ENCODE data around the gene ABCA4. TPM values are rescaled to one million over a fixed set of nuclear protein-coding genes. Genes with fewer than 3 reads are reported as not detected.
A peak's percentile ranks its signal among the peaks of the same experiment; 100 is the strongest.
"Not testable (repeated sequence)": the region's sequence is repeated elsewhere in the genome, so short reads cannot be mapped to it uniquely, and the experiment has no call there.

Gene ABCA4
- total RNA-seq, 1 donor from 2014 or later, result 0.48 TPM

- DNase-seq (ENCODE audit: low spot score), result no peak
Observed at GRCh38 chr1:94004924-94005323, 116.0 kb downstream of the ABCA4 start.

GRCh38 chr1:94002046-94002787, 118.7 kb downstream of the ABCA4 start:
- DNase-seq (ENCODE audit: low spot score), result no peak

- DNase-seq (ENCODE audit: low spot score), result no peak
Observed at GRCh38 chr1:94001397-94002045, 119.4 kb downstream of the ABCA4 start.

- no peak for DNase-seq (ENCODE audit: low spot score)
Observed at GRCh38 chr1:94000510-94001282, 120.3 kb downstream of the ABCA4 start.

- no peak for DNase-seq (ENCODE audit: low spot score)
Observed at GRCh38 chr1:93999840-94000415, 121.0 kb downstream of the ABCA4 start.

- DNase-seq (ENCODE audit: low spot score), result not testable (repeated sequence)
Observed at GRCh38 chr1:93998532-93998931, 122.4 kb downstream of the ABCA4 start.

GRCh38 chr1:93997756-93998155, 123.2 kb downstream of the ABCA4 start:
- DNase-seq (ENCODE audit: low spot score), result no peak

GRCh38 chr1:93995837-93996536, 125.0 kb downstream of the ABCA4 start:
- no peak for DNase-seq (ENCODE audit: low spot score)

- no peak for DNase-seq (ENCODE audit: low spot score)
Observed at GRCh38 chr1:93993731-93994130, 127.2 kb downstream of the ABCA4 start.

- no peak for DNase-seq (ENCODE audit: low spot score)
Observed at GRCh38 chr1:93992954-93993353, 128.0 kb downstream of the ABCA4 start.

GRCh38 chr1:93992190-93992589, 128.8 kb downstream of the ABCA4 start:
- DNase-seq (ENCODE audit: low spot score), result no peak

- no peak for DNase-seq (ENCODE audit: low spot score)
Observed at GRCh38 chr1:93991271-93991670, 129.7 kb downstream of the ABCA4 start.

- not testable (repeated sequence) for DNase-seq (ENCODE audit: low spot score)
Observed at GRCh38 chr1:93990477-93990876, 130.5 kb downstream of the ABCA4 start.

GRCh38 chr1:93990010-93990409, 130.9 kb downstream of the ABCA4 start:
- no peak for DNase-seq (ENCODE audit: low spot score)

GRCh38 chr1:93989601-93990000, 131.3 kb downstream of the ABCA4 start:
- DNase-seq (ENCODE audit: low spot score), result no peak

GRCh38 chr1:93988634-93989350, 132.2 kb downstream of the ABCA4 start:
- peak; percentile 68 for DNase-seq (ENCODE audit: low spot score)

GRCh38 chr1:93981274-93981667, 139.7 kb downstream of the ABCA4 start:
- no peak for DNase-seq (ENCODE audit: low spot score)

- DNase-seq (ENCODE audit: low spot score), result peak; percentile 46
Observed at GRCh38 chr1:93980320-93981273, 140.4 kb downstream of the ABCA4 start.

- peak; percentile 93 for DNase-seq (ENCODE audit: low spot score)
Observed at GRCh38 chr1:93979718-93980319, 141.1 kb downstream of the ABCA4 start.

Measured in umbilical cord (tissue), 2 donors.